HCT116 (cell line): ENCODE results near the gene RALGPS1. TPM values are rescaled to one million over a fixed set of nuclear protein-coding genes. Genes with fewer than 3 reads are reported as not detected.

Experiments used
- ATAC-seq: fragments of 200-7000 bp; cut with Tn5 transposase; 2 replicates; pipeline ENCODE4 v1.9.1; 2020; ENCODE audit warnings: mild to moderate bottlenecking, moderate library complexity
- BruUV-seq: library from RNA; stranded (reverse); fragments of 400-500 nt; replicated peaks from 2 replicates; lab custom pipeline; 2021; lab: Mats Ljungman, UMichigan
- CTCF ChIA-PET: fragments of 300-600 bp; sonication (Branson Sonifier 250); formaldehyde crosslinking; loops from one replicate; lab custom pipeline; 2021; ENCODE audit warnings: antibody characterized with exemption; lab: Charles Lee
- POLR2A ChIA-PET: fragments of 300-600, 350-600 bp; sonication (Branson Sonifier 250); formaldehyde crosslinking; loops from one replicate; lab custom pipeline; 2021; ENCODE audit warnings: antibody characterized with exemption; lab: Charles Lee
- RAD21 ChIA-PET, 2 experiments: fragments of 300-600 bp; sonication (Branson Sonifier 250); formaldehyde crosslinking; loops; one replicate each; lab custom pipeline; 2023; ENCODE audit warnings: low total read pairs in 2 of 2; ENCODE audit not compliant: uncharacterized antibody in 2 of 2, unreplicated experiment in 2 of 2, low non-redundant PET in 1 of 2; lab: Charles Lee
- DNase-seq: peaks from one replicate; pipeline ENCODE4 v3.0.0-alpha.2; 2010; ENCODE audit warnings: low read depth, low spot score
- H2AFZ ChIP-seq: fragments of 200-600 bp; shearing (Covaris generic), sonication (generic); 2 replicates; pipeline ENCODE4 v1.6.1; 2017; ENCODE audit warnings: low read depth, mixed run types, mixed read lengths, antibody characterized with exemption, low read length; ENCODE audit not compliant: poor library complexity, severe bottlenecking
- H3K27ac ChIP-seq: 2 replicates; pipeline ENCODE4 v1.5.1; 2012; ENCODE audit warnings: low read depth, low read length
- H3K27me3 ChIP-seq: fragments of 200-600 bp; sonication (generic); 2 replicates; pipeline ENCODE4 v1.6.1; 2016; ENCODE audit warnings: mixed run types, low read length, mixed read lengths; ENCODE audit not compliant: insufficient read depth
- H3K36me3 ChIP-seq, 2 experiments: fragments of 200-500 bp in 1 of 2; fragments of 200-600 bp in 1 of 2; sonication (Bioruptor generic) in 1 of 2; sonication (generic) in 1 of 2; 2 replicates each; pipeline versions ENCODE4 v1.5.1 to v1.6.1; 2014 to 2016; ENCODE audit warnings: low read length in 2 of 2, inconsistent platforms in 1 of 2, mixed read lengths in 1 of 2, mixed run types in 1 of 2; ENCODE audit not compliant: insufficient read depth in 2 of 2, control insufficient read depth in 1 of 2
- H3K4me1 ChIP-seq, 2 experiments: fragments of 200-600 bp in 1 of 2; sonication (generic) in 1 of 2; 2 replicates each; pipeline versions ENCODE4 v1.5.1 to v1.6.1; 2012 to 2017; ENCODE audit warnings: low read length in 2 of 2, inconsistent platforms in 1 of 2, mild to moderate bottlenecking in 1 of 2, mixed read lengths in 1 of 2, mixed run types in 1 of 2, moderate library complexity in 1 of 2; ENCODE audit not compliant: insufficient read depth in 2 of 2, control insufficient read depth in 1 of 2
- H3K4me2 ChIP-seq: fragments of 200-600 bp; sonication (generic); 2 replicates; pipeline ENCODE4 v1.6.1; 2017; ENCODE audit warnings: mixed run types, low read length, mixed read lengths
- H3K4me3 ChIP-seq, 2 experiments: fragments of 200-600 bp in 1 of 2; sonication (generic) in 1 of 2; replicated peaks in 1 of 2; 2 replicates each; pipeline ENCODE4 v1.5.1; 2011 to 2016; ENCODE audit warnings: low read length in 2 of 2, control low read depth in 1 of 2, low read depth in 1 of 2, mild to moderate bottlenecking in 1 of 2, mixed read lengths in 1 of 2, mixed run types in 1 of 2
- H3K79me2 ChIP-seq: fragments of 200-600 bp; sonication (generic); 2 replicates; pipeline ENCODE4 v1.6.1; 2017; ENCODE audit warnings: mild to moderate bottlenecking, mixed run types, low read length, moderate library complexity, mixed read lengths; ENCODE audit not compliant: insufficient read depth
- H3K9ac ChIP-seq: fragments of 200-600 bp; sonication (generic); 2 replicates; pipeline ENCODE4 v1.6.1; 2016; ENCODE audit warnings: low read length, mixed read lengths
- H3K9me2 ChIP-seq: fragments of 200-600 bp; sonication (generic), shearing (Covaris generic); 2 replicates; pipeline ENCODE4 v1.6.1; 2017; ENCODE audit warnings: mixed run types, mild to moderate bottlenecking, moderate library complexity; ENCODE audit not compliant: insufficient read depth
- H3K9me3 ChIP-seq, 2 experiments: fragments of 200-500 bp in 1 of 2; fragments of 200-600 bp in 1 of 2; sonication (Bioruptor generic) in 1 of 2; sonication (generic) in 1 of 2; 2 replicates each; pipeline ENCODE4 v1.6.1; 2014 to 2017; ENCODE audit warnings: low read length in 2 of 2, mixed read lengths in 2 of 2, inconsistent platforms in 1 of 2, low read depth in 1 of 2, mild to moderate bottlenecking in 1 of 2, mixed run types in 1 of 2, moderate library complexity in 1 of 2; ENCODE audit not compliant: control insufficient read depth in 1 of 2, insufficient read depth in 1 of 2
- H4K20me1 ChIP-seq: fragments of 200-600 bp; sonication (generic), shearing (Covaris generic); 2 replicates; pipeline ENCODE4 v1.6.1; 2017; ENCODE audit warnings: mixed run types, mild to moderate bottlenecking, moderate library complexity; ENCODE audit not compliant: insufficient read depth
- MAX ChIP-seq: IDR thresholded peaks from 2 replicates; pipeline ENCODE4 v1.6.1; 2012
- POLR2A ChIP-seq: IDR thresholded peaks from 2 replicates; pipeline ENCODE4 v1.7.0; 2011; ENCODE audit warnings: borderline replicate concordance; ENCODE audit not compliant: insufficient read depth, insufficient read length; ENCODE audit errors: extremely low read depth
- POLR2AphosphoS5 ChIP-seq: IDR thresholded peaks from 2 replicates; pipeline ENCODE4 v1.6.1; 2011; ENCODE audit warnings: mild to moderate bottlenecking, low read depth, low read length, moderate library complexity
- SIN3A ChIP-seq: IDR thresholded peaks from 2 replicates; pipeline ENCODE4 v1.6.1; 2012; ENCODE audit warnings: low read depth
- SP1 ChIP-seq: IDR thresholded peaks from 2 replicates; pipeline ENCODE4 v1.6.1; 2012; ENCODE audit warnings: low read depth
- SRF ChIP-seq: IDR thresholded peaks from 2 replicates; pipeline ENCODE4 v1.6.1; 2012; ENCODE audit warnings: low read depth
- TCF7L2 ChIP-seq: IDR thresholded peaks from 2 replicates; pipeline ENCODE4 v1.7.0; 2011; ENCODE audit warnings: borderline replicate concordance, inconsistent platforms; ENCODE audit not compliant: insufficient read depth, insufficient read length; ENCODE audit errors: extremely low read depth
- YY1 ChIP-seq: IDR thresholded peaks from 2 replicates; pipeline ENCODE4 v1.6.1; 2011; ENCODE audit warnings: low read length, low read depth, moderate library complexity, mild to moderate bottlenecking; ENCODE audit not compliant: insufficient replicate concordance; ENCODE audit errors: extremely low read depth
- intact Hi-C: fragments of 100-400 bp; cut with micrococcal nuclease; formaldehyde crosslinking; loops from 2 replicates; pipeline ENCODE4 v1.10.0; 2022
- total RNA-seq: library from RNA; stranded (reverse); gene quantifications from one replicate; pipeline ENCODE4 v1.2.1, GENCODE V29; 2021; ENCODE audit not compliant: unreplicated experiment
- TF ChIP-seq, protein P1 (sequence below), 3 experiments: fragments of 200-600 bp in 1 of 3; sonication (generic) in 1 of 3; IDR thresholded peaks in 2 of 3; conservative IDR thresholded peaks in 1 of 3; 2 replicates each; pipeline ENCODE4 v1.5.1; 2012 to 2017; ENCODE audit warnings: low read depth in 2 of 3, low read length in 2 of 3, antibody characterized with exemption in 1 of 3, borderline replicate concordance in 1 of 3, control low read depth in 1 of 3, mild to moderate bottlenecking in 1 of 3, mixed read lengths in 1 of 3, mixed run types in 1 of 3, moderate library complexity in 1 of 3; ENCODE audit not compliant: insufficient read depth in 1 of 3

The RALGPS1 gene
- total RNA-seq, 1 experiment from 2014 or later: 7.6 TPM

GRCh38 chr9:126980231-126980630, 65.6 kb downstream of the RALGPS1 start:
- POLR2A ChIA-PET: no interaction called here
- ATAC-seq: no peak

GRCh38 chr9:126981218-126981617, 66.6 kb downstream of the RALGPS1 start:
- ChIA-PET POLR2A (no interaction called here), RAD21 (no interaction called here), CTCF (no interaction called here)
- H4K20me1 ChIP-seq: no peaks in the 10 kb centered on the region
- intact Hi-C loops: no loop called here
- DNase-seq (no peak), ATAC-seq (no peak)
- no peaks in the 10 kb centered on the region for H3K79me2 ChIP-seq
- no peak overlapping the region for H3K4me3 ChIP-seq
- TF ChIP-seq, protein P1, sequence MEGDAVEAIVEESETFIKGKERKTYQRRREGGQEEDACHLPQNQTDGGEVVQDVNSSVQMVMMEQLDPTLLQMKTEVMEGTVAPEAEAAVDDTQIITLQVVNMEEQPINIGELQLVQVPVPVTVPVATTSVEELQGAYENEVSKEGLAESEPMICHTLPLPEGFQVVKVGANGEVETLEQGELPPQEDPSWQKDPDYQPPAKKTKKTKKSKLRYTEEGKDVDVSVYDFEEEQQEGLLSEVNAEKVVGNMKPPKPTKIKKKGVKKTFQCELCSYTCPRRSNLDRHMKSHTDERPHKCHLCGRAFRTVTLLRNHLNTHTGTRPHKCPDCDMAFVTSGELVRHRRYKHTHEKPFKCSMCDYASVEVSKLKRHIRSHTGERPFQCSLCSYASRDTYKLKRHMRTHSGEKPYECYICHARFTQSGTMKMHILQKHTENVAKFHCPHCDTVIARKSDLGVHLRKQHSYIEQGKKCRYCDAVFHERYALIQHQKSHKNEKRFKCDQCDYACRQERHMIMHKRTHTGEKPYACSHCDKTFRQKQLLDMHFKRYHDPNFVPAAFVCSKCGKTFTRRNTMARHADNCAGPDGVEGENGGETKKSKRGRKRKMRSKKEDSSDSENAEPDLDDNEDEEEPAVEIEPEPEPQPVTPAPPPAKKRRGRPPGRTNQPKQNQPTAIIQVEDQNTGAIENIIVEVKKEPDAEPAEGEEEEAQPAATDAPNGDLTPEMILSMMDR (IDR thresholded peaks at IDR 0.05 in 2 of 3, conservative IDR thresholded peaks at IDR 0.05 in 1 of 3; ENCODE audit: borderline replicate concordance in 1 of 3, insufficient read depth in 1 of 3, low read depth in 2 of 3, low read length in 2 of 3): no peak
- TF ChIP-seq POLR2A (no peak), MAX (no peak), SRF (no peak), TCF7L2 (no peak), SIN3A (no peak), SP1 (no peak), POLR2AphosphoS5 (no peak)
- H2AFZ ChIP-seq: no peak overlapping the region
- H3K27ac ChIP-seq: no peak overlapping the region
- H3K27me3 ChIP-seq: no peaks in the 10 kb centered on the region
- no peak overlapping the region for H3K9ac ChIP-seq
- H3K4me2 ChIP-seq: no peak overlapping the region
- BruUV-seq: no TSS peak
- H3K9me3 ChIP-seq: no peaks in the 10 kb centered on the region
- peaks cover 24 to 33% of the 10 kb centered on the region in 2 experiments for H3K4me1 ChIP-seq
- H3K9me2 ChIP-seq: no peaks in the 10 kb centered on the region
- H3K36me3 ChIP-seq: no peaks in the 10 kb centered on the region

More at GRCh38 chr9:126980231-126980630, 65.6 kb downstream of the RALGPS1 start:
- no peak overlapping the region for H3K9ac ChIP-seq
- CTCF ChIA-PET: no interaction called here
- no peaks in the 10 kb centered on the region for H3K27me3 ChIP-seq
- H2AFZ ChIP-seq: no peak overlapping the region
- no peaks in the 10 kb centered on the region for H3K9me3 ChIP-seq
- no TSS peak for BruUV-seq
- H3K4me3 ChIP-seq: no peak overlapping the region
- H3K36me3 ChIP-seq: no peaks in the 10 kb centered on the region
- intact Hi-C loops: no loop called here
- H3K4me1 ChIP-seq: peaks cover 14 to 26% of the 10 kb centered on the region in 2 experiments
- H3K4me2 ChIP-seq: no peak overlapping the region
- RAD21 ChIA-PET: no interaction called here
- TF ChIP-seq MAX (no peak), YY1 (no peak), SIN3A (no peak), SRF (no peak)
- DNase-seq: no peak
- H4K20me1 ChIP-seq: no peaks in the 10 kb centered on the region
- H3K79me2 ChIP-seq: no peaks in the 10 kb centered on the region
- no peak overlapping the region for H3K27ac ChIP-seq
- no peaks in the 10 kb centered on the region for H3K9me2 ChIP-seq
